ENCODE measurements around the gene TNS3. TPM values are rescaled to one million over a fixed set of nuclear protein-coding genes. Genes with fewer than 3 reads are reported as not detected.

Gene TNS3
- total and polyA plus RNA-seq, 2 of the 13 experiments (the other 11 are each of a cell fraction or from before 2014, with no cell fraction given) = 52.9 to 55.7 TPM

GRCh38 chr7:47498229-47499056 is 83.5 kb downstream of the TNS3 start (continued):
- 0 out of 2 replicates have a peak, but pooled peaks have one; percentile 29 for TF ChIP-seq ZNF800 (CRISPR knock-in tag; IDR thresholded peaks at IDR 0.05)
- no peak for TF ChIP-seq ZSCAN5A (CRISPR knock-in tag; IDR thresholded peaks at IDR 0.05; ENCODE audit: borderline replicate concordance)
- TF ChIP-seq RAD51 (IDR thresholded peaks at IDR 0.05; ENCODE audit: borderline replicate concordance) = no peak
- TF ChIP-seq SOX6 (IDR thresholded peaks at IDR 0.05) = no peak
- TF ChIP-seq SOX6 (CRISPR knock-in tag; IDR thresholded peaks at IDR 0.05) = peak; percentile 65
- TF ChIP-seq SIX4 (CRISPR knock-in tag; IDR thresholded peaks at IDR 0.05) = no peak
- TF ChIP-seq HHEX (CRISPR knock-in tag; IDR thresholded peaks at IDR 0.05) = no peak
- TF ChIP-seq ESRRA (CRISPR knock-in tag; IDR thresholded peaks at IDR 0.05; ENCODE audit: low read depth) = peak; percentile 64
- no peak for TF ChIP-seq ZNF432 (CRISPR knock-in tag; IDR thresholded peaks at IDR 0.05; ENCODE audit: borderline replicate concordance)
- no peak for TF ChIP-seq MAF1 (CRISPR knock-in tag; IDR thresholded peaks at IDR 0.05; ENCODE audit: borderline replicate concordance)
- peak; percentile 51 to 60; a peak in 3 of 4 replicates for TF ChIP-seq NR2F1 (CRISPR knock-in tag; IDR thresholded peaks at IDR 0.05)
- TF ChIP-seq MEF2D (CRISPR knock-in tag; IDR thresholded peaks at IDR 0.05) = 0 out of 2 replicates have a peak, but pooled peaks have one; percentile 36
- no peak; the same call in 1 of the 2 replicates for TF ChIP-seq AHDC1 (CRISPR knock-in tag; IDR thresholded peaks at IDR 0.05; ENCODE audit: borderline replicate concordance)
- no peak for TF ChIP-seq ZNF281 (CRISPR knock-in tag; IDR thresholded peaks at IDR 0.05; ENCODE audit: borderline replicate concordance)
- peak; percentile 35; the same call in 1 of the 2 replicates for TF ChIP-seq NCOA2 (CRISPR knock-in tag; IDR thresholded peaks at IDR 0.05)
- peak; percentile 73 for TF ChIP-seq XRCC5 (optimal IDR thresholded peaks at IDR 0.05; ENCODE audit: low read length)
- TF ChIP-seq ZFYVE20 (CRISPR knock-in tag; IDR thresholded peaks at IDR 0.05; ENCODE audit: borderline replicate concordance, low read depth) = no peak

Measured in HepG2 (cell line).